ENCODE measurements around the gene IL10RB. TPM values are rescaled to one million over a fixed set of nuclear protein-coding genes. Genes with fewer than 3 reads are reported as not detected.

Gene IL10RB
- total and polyA plus RNA-seq, 2 experiments from 2014 or later: 2.2 to 2.5 TPM

DNA sequence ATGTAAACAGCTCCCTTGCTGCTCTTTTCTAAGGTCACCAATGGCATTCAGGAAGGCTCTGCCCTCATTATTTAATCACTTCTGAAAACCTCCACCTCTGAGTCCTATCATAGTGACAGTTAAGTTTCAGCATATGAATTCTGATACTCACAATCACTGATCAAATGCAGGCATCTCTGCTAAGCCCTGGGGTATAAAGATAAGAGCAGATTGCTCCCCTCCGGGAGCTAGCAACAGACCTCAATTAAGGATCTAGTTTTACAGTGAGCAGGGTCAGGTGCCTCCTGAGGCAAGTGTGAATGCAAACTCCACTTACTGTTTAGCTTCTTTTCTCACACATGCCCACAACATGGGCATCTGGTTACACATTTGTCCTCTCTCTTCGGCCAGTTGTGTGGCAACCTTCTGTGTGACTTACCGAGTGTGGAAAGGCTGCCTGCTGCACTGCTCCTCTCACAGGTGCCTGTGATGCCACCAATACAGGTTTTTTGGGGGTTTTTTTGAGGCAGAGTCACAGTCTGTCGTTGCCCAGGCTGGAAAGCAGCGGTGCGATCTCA lies 15.0 kb downstream of the IL10RB start:
- H3K27ac Mint-ChIP-seq: no peak overlapping the region

More for the DNA sequence above, 15.0 kb downstream of the IL10RB start:
- ATAC-seq: no peak
- Histone ChIP-seq H2AFZ (no peak overlapping the region), H3K4me3 (no peak overlapping the region), H3K79me2 (replicated peaks; ENCODE audit: insufficient read depth) (no peaks in the 10 kb centered on the region), H3K36me3 (ENCODE audit: insufficient read depth) (no peaks in the 10 kb centered on the region), H3K27ac (ENCODE audit: low read depth) (no peak overlapping the region), H3K4me1 (ENCODE audit: insufficient read depth) (no peaks in the 10 kb centered on the region), H4K20me1 (replicated peaks; ENCODE audit: insufficient read depth) (no peaks in the 10 kb centered on the region), H3K4me2 (no peak overlapping the region), H3F3A (replicated peaks; ENCODE audit: low read depth) (no peaks in the 10 kb centered on the region), H3K9me2 (ENCODE audit: insufficient read depth) (peaks cover 5% of the 10 kb centered on the region; the same call in 1 of the 2 replicates), H3K27me3 (ENCODE audit: insufficient read depth) (no peaks in the 10 kb centered on the region)
- TF ChIP-seq, protein P1, sequence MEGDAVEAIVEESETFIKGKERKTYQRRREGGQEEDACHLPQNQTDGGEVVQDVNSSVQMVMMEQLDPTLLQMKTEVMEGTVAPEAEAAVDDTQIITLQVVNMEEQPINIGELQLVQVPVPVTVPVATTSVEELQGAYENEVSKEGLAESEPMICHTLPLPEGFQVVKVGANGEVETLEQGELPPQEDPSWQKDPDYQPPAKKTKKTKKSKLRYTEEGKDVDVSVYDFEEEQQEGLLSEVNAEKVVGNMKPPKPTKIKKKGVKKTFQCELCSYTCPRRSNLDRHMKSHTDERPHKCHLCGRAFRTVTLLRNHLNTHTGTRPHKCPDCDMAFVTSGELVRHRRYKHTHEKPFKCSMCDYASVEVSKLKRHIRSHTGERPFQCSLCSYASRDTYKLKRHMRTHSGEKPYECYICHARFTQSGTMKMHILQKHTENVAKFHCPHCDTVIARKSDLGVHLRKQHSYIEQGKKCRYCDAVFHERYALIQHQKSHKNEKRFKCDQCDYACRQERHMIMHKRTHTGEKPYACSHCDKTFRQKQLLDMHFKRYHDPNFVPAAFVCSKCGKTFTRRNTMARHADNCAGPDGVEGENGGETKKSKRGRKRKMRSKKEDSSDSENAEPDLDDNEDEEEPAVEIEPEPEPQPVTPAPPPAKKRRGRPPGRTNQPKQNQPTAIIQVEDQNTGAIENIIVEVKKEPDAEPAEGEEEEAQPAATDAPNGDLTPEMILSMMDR (conservative IDR thresholded peaks at IDR 0.05; ENCODE audit: low read depth in 2 of 2): no peak
- no peak for TF ChIP-seq ZNF114 (CRISPR knock-in tag; IDR thresholded peaks at IDR 0.05)
- no peak for TF ChIP-seq NANOG (IDR thresholded peaks at IDR 0.05; ENCODE audit: borderline replicate concordance)
- no peak for TF ChIP-seq JUNB (IDR thresholded peaks at IDR 0.05; ENCODE audit: unreplicated experiment)
- TF ChIP-seq, protein P2, sequence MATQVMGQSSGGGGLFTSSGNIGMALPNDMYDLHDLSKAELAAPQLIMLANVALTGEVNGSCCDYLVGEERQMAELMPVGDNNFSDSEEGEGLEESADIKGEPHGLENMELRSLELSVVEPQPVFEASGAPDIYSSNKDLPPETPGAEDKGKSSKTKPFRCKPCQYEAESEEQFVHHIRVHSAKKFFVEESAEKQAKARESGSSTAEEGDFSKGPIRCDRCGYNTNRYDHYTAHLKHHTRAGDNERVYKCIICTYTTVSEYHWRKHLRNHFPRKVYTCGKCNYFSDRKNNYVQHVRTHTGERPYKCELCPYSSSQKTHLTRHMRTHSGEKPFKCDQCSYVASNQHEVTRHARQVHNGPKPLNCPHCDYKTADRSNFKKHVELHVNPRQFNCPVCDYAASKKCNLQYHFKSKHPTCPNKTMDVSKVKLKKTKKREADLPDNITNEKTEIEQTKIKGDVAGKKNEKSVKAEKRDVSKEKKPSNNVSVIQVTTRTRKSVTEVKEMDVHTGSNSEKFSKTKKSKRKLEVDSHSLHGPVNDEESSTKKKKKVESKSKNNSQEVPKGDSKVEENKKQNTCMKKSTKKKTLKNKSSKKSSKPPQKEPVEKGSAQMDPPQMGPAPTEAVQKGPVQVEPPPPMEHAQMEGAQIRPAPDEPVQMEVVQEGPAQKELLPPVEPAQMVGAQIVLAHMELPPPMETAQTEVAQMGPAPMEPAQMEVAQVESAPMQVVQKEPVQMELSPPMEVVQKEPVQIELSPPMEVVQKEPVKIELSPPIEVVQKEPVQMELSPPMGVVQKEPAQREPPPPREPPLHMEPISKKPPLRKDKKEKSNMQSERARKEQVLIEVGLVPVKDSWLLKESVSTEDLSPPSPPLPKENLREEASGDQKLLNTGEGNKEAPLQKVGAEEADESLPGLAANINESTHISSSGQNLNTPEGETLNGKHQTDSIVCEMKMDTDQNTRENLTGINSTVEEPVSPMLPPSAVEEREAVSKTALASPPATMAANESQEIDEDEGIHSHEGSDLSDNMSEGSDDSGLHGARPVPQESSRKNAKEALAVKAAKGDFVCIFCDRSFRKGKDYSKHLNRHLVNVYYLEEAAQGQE (IDR thresholded peaks at IDR 0.05; ENCODE audit: unreplicated experiment): no peak
- no peak for TF ChIP-seq CREB1 (CRISPR knock-in tag; IDR thresholded peaks at IDR 0.05; ENCODE audit: low read depth)
- no peak for TF ChIP-seq ZNF331 (CRISPR knock-in tag; IDR thresholded peaks at IDR 0.05; ENCODE audit: low read depth)
- TF ChIP-seq STAT1 (IDR thresholded peaks at IDR 0.05; ENCODE audit: unreplicated experiment): no peak
- no peak for TF ChIP-seq POLR2AphosphoS5 (IDR thresholded peaks at IDR 0.05; ENCODE audit: low read depth)
- no peak for TF ChIP-seq EZH2phosphoT487 (IDR thresholded peaks at IDR 0.05; ENCODE audit: unreplicated experiment)
- TF ChIP-seq EZH2 (IDR thresholded peaks at IDR 0.05; ENCODE audit: low read depth, unreplicated experiment): no peak
- TF ChIP-seq, protein P3, sequence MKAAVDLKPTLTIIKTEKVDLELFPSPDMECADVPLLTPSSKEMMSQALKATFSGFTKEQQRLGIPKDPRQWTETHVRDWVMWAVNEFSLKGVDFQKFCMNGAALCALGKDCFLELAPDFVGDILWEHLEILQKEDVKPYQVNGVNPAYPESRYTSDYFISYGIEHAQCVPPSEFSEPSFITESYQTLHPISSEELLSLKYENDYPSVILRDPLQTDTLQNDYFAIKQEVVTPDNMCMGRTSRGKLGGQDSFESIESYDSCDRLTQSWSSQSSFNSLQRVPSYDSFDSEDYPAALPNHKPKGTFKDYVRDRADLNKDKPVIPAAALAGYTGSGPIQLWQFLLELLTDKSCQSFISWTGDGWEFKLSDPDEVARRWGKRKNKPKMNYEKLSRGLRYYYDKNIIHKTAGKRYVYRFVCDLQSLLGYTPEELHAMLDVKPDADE (IDR thresholded peaks at IDR 0.05): no peak
- TF ChIP-seq, protein P4, sequence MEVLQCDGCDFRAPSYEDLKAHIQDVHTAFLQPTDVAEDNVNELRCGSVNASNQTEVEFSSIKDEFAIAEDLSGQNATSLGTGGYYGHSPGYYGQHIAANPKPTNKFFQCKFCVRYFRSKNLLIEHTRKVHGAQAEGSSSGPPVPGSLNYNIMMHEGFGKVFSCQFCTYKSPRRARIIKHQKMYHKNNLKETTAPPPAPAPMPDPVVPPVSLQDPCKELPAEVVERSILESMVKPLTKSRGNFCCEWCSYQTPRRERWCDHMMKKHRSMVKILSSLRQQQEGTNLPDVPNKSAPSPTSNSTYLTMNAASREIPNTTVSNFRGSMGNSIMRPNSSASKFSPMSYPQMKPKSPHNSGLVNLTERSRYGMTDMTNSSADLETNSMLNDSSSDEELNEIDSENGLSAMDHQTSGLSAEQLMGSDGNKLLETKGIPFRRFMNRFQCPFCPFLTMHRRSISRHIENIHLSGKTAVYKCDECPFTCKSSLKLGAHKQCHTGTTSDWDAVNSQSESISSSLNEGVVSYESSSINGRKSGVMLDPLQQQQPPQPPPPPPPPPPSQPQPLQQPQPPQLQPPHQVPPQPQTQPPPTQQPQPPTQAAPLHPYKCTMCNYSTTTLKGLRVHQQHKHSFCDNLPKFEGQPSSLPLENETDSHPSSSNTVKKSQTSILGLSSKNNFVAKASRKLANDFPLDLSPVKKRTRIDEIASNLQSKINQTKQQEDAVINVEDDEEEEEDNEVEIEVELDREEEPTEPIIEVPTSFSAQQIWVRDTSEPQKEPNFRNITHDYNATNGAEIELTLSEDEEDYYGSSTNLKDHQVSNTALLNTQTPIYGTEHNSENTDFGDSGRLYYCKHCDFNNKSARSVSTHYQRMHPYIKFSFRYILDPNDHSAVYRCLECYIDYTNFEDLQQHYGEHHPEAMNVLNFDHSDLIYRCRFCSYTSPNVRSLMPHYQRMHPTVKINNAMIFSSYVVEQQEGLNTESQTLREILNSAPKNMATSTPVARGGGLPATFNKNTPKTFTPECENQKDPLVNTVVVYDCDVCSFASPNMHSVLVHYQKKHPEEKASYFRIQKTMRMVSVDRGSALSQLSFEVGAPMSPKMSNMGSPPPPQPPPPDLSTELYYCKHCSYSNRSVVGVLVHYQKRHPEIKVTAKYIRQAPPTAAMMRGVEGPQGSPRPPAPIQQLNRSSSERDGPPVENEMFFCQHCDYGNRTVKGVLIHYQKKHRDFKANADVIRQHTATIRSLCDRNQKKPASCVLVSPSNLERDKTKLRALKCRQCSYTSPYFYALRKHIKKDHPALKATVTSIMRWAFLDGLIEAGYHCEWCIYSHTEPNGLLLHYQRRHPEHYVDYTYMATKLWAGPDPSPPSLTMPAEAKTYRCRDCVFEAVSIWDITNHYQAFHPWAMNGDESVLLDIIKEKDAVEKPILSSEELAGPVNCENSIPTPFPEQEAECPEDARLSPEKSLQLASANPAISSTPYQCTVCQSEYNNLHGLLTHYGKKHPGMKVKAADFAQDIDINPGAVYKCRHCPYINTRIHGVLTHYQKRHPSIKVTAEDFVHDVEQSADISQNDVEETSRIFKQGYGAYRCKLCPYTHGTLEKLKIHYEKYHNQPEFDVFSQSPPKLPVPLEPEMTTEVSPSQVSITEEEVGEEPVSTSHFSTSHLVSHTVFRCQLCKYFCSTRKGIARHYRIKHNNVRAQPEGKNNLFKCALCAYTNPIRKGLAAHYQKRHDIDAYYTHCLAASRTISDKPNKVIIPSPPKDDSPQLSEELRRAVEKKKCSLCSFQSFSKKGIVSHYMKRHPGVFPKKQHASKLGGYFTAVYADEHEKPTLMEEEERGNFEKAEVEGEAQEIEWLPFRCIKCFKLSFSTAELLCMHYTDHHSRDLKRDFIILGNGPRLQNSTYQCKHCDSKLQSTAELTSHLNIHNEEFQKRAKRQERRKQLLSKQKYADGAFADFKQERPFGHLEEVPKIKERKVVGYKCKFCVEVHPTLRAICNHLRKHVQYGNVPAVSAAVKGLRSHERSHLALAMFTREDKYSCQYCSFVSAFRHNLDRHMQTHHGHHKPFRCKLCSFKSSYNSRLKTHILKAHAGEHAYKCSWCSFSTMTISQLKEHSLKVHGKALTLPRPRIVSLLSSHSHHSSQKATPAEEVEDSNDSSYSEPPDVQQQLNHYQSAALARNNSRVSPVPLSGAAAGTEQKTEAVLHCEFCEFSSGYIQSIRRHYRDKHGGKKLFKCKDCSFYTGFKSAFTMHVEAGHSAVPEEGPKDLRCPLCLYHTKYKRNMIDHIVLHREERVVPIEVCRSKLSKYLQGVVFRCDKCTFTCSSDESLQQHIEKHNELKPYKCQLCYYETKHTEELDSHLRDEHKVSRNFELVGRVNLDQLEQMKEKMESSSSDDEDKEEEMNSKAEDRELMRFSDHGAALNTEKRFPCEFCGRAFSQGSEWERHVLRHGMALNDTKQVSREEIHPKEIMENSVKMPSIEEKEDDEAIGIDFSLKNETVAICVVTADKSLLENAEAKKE (CRISPR knock-in tag; IDR thresholded peaks at IDR 0.05): no peak
- Mint-ChIP-seq H3K4me3 (no peak overlapping the region), H3K27me3 (ENCODE audit: insufficient read depth, low read depth, poor library complexity) (peaks cover under 1% of the 10 kb centered on the region), H3K4me1 (no peaks in the 10 kb centered on the region), H3K9me3 (peaks cover 12% of the 10 kb centered on the region; the same call in 2 of the 3 replicates), H3K36me3 (ENCODE audit: low read depth) (peaks cover 2% of the 10 kb centered on the region; the same call in 1 of the 3 replicates)
- DNase-seq (ENCODE audit: low spot score): no peak
